WTC11 (cell line): ENCODE results near the gene SPDYE6. TPM values are rescaled to one million over a fixed set of nuclear protein-coding genes. Genes with fewer than 3 reads are reported as not detected.

Source experiments
- ATAC-seq: fragments of 200-7000 bp; cut with Tn5 transposase; 2 replicates; pipeline ENCODE4 v1.10.0; 2021; ENCODE audit warnings: mild to moderate bottlenecking, moderate library complexity
- CTCF ChIA-PET: fragments of 300-600 bp; sonication (Branson Sonifier 250); formaldehyde crosslinking; loops from one replicate; lab custom pipeline; 2021; ENCODE audit warnings: antibody characterized with exemption; lab: Charles Lee
- POLR2A ChIA-PET: fragments of 350-600 bp; sonication (Branson Sonifier 250); formaldehyde crosslinking; loops from one replicate; lab custom pipeline; 2021; ENCODE audit warnings: antibody characterized with exemption; lab: Charles Lee
- DNase-seq: peaks from one replicate; pipeline ENCODE4 v3.0.0; 2021; ENCODE audit warnings: low spot score
- H3K27ac Mint-ChIP-seq: 2 replicates; pipeline ENCODE4 v1.8.0; 2021; ENCODE audit warnings: mixed read lengths
- H3K27me3 Mint-ChIP-seq: 2 replicates; pipeline ENCODE4 v1.8.0; 2021; ENCODE audit warnings: low read depth, mild to moderate bottlenecking, moderate library complexity, mixed read lengths
- H3K36me3 Mint-ChIP-seq: 2 replicates; pipeline ENCODE4 v1.8.0; 2021; ENCODE audit warnings: mixed read lengths
- H3K4me1 Mint-ChIP-seq: 2 replicates; pipeline ENCODE4 v1.8.0; 2022; ENCODE audit warnings: mixed read lengths
- H3K4me3 Mint-ChIP-seq: 2 replicates; pipeline ENCODE4 v1.8.0; 2021; ENCODE audit warnings: mild to moderate bottlenecking, moderate library complexity, mixed read lengths
- H3K9me3 Mint-ChIP-seq: 2 replicates; pipeline ENCODE4 v1.8.0; 2021; ENCODE audit warnings: mixed read lengths
- ELF4 ChIP-seq: sonication (generic); formaldehyde crosslinking; IDR thresholded peaks from 2 replicates; pipeline ENCODE4 v1.8.1; 2022; ENCODE audit warnings: low read depth, mild to moderate bottlenecking, moderate library complexity, missing genetic modification reagents
- ESRRA ChIP-seq: sonication (generic); formaldehyde crosslinking; IDR thresholded peaks from 2 replicates; pipeline ENCODE4 v1.8.1; 2022; ENCODE audit warnings: mild to moderate bottlenecking, missing genetic modification reagents, borderline replicate concordance
- ETV6 ChIP-seq: sonication (generic); formaldehyde crosslinking; IDR thresholded peaks from 2 replicates; pipeline ENCODE4 v1.8.1; 2022; ENCODE audit warnings: mild to moderate bottlenecking, missing genetic modification reagents
- JAZF1 ChIP-seq: fragments of 250-450 bp; sonication (Bioruptor Pico); IDR thresholded peaks from 2 replicates; pipeline ENCODE4 v1.9.0; 2021; ENCODE audit warnings: moderate library complexity, mild to moderate bottlenecking, inconsistent platforms
- KAT7 ChIP-seq: sonication (generic); formaldehyde crosslinking; IDR thresholded peaks from 2 replicates; pipeline ENCODE4 v1.8.1; 2023; ENCODE audit warnings: missing genetic modification reagents, mild to moderate bottlenecking, borderline replicate concordance
- MXD4 ChIP-seq: fragments of 250-450 bp; sonication (Bioruptor Pico); IDR thresholded peaks from 2 replicates; pipeline ENCODE4 v1.8.0; 2021; ENCODE audit warnings: mild to moderate bottlenecking, moderate library complexity, borderline replicate concordance
- TCF7 ChIP-seq: sonication (generic); formaldehyde crosslinking; IDR thresholded peaks from 2 replicates; pipeline ENCODE4 v1.8.0; 2022; ENCODE audit warnings: mild to moderate bottlenecking, low read depth, missing genetic modification reagents, moderate library complexity
- TP53 ChIP-seq: sonication (generic); formaldehyde crosslinking; IDR thresholded peaks from 2 replicates; pipeline ENCODE4 v1.8.1; 2023; ENCODE audit warnings: mild to moderate bottlenecking, missing genetic modification reagents
- ZNF121 ChIP-seq: sonication (generic); formaldehyde crosslinking; IDR thresholded peaks from 2 replicates; pipeline ENCODE4 v1.8.0; 2023; ENCODE audit warnings: missing genetic modification reagents
- ZNF138 ChIP-seq: sonication (generic); formaldehyde crosslinking; conservative IDR thresholded peaks from 2 replicates; pipeline ENCODE4 v1.8.1; 2022; ENCODE audit warnings: mild to moderate bottlenecking, moderate library complexity, missing genetic modification reagents
- ZNF263 ChIP-seq: sonication (generic); formaldehyde crosslinking; IDR thresholded peaks from 2 replicates; pipeline ENCODE4 v1.8.1; 2022; ENCODE audit warnings: low read depth, mild to moderate bottlenecking, moderate library complexity, missing genetic modification reagents
- total RNA-seq: library from RNA; stranded (reverse); gene quantifications from 3 replicates; pipeline ENCODE4 v1.2.3, GENCODE V29; 2021
- TF ChIP-seq, protein P1 (sequence below): sonication (generic); formaldehyde crosslinking; IDR thresholded peaks from 2 replicates; pipeline ENCODE4 v1.8.1; 2023; ENCODE audit warnings: mild to moderate bottlenecking, moderate library complexity, missing genetic modification reagents
- TF ChIP-seq, protein P2 (sequence below): sonication (generic); formaldehyde crosslinking; IDR thresholded peaks from 2 replicates; pipeline ENCODE4 v1.8.0; 2022; ENCODE audit warnings: mild to moderate bottlenecking, missing genetic modification reagents
- TF ChIP-seq, protein P3 (sequence below): sonication (generic); formaldehyde crosslinking; IDR thresholded peaks from 2 replicates; pipeline ENCODE4 v1.8.1; 2023; ENCODE audit warnings: mild to moderate bottlenecking, missing genetic modification reagents
- TF ChIP-seq, protein P4 (sequence below): sonication (generic); formaldehyde crosslinking; IDR thresholded peaks from 2 replicates; pipeline ENCODE4 v1.8.0; 2023; ENCODE audit warnings: missing genetic modification reagents, mild to moderate bottlenecking, borderline replicate concordance
- TF ChIP-seq, protein P5 (sequence below): sonication (generic); formaldehyde crosslinking; IDR thresholded peaks from 2 replicates; pipeline ENCODE4 v1.8.1; 2023; ENCODE audit warnings: mild to moderate bottlenecking, missing genetic modification reagents
- TF ChIP-seq, protein P6 (sequence below): sonication (generic); formaldehyde crosslinking; IDR thresholded peaks from 2 replicates; pipeline ENCODE4 v1.8.1; 2022; ENCODE audit warnings: low read depth, mild to moderate bottlenecking, moderate library complexity, missing genetic modification reagents, borderline replicate concordance
- TF ChIP-seq, protein P7 (sequence below): sonication (generic); formaldehyde crosslinking; IDR thresholded peaks from 2 replicates; pipeline ENCODE4 v1.8.1; 2023; ENCODE audit warnings: mild to moderate bottlenecking, missing genetic modification reagents, borderline replicate concordance

SPDYE6 gene
- total RNA-seq, 1 experiment from 2014 or later, result not detected

DNA sequence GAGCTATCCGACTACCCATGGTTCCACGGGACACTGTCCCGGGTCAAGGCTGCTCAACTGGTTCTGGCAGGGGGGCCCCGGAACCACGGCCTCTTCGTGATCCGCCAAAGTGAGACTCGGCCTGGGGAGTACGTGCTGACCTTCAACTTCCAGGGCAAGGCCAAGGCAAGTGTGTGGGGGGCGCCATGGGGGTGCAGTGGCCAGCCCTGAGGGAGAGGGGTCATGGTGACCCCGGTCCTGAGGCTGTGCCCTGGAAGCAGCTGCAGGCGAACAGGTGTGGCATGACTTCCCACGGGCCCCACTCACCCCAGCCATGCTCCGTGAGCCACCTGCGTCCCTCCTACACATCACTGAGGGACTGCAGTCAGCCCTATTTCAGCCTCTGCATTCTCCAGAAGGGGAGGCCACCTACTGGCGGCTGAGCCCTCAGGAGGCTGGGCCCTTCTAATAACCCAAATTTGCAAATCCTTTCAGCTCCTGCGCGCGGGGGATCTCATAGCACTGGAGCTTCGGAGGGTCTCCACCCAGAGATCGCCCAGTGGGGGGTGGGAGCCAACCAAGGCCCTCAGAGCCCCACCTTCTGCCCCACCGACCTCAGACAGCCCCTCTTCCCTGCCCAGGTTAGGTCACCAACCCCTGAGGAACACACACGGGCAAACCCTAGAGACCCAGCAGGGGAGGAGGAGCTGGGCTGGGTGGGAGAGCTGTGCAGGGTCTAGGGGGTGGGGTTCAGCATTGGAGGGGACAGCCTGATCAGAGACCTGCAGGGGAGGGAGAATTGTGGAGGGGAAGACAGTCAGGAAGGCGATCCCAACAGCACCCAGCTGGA is 38.8 kb downstream of the SPDYE6 start:
- Mint-ChIP-seq H3K36me3 (peaks cover 15% of the 10 kb centered on the region), H3K9me3 (no peaks in the 10 kb centered on the region), H3K27me3 (peaks cover 7% of the 10 kb centered on the region), H3K27ac (peak overlapping the region; percentile 50; the same call in 1 of the 2 replicates), H3K4me1 (peaks cover 19% of the 10 kb centered on the region)
- ChIA-PET POLR2A (no interaction called here), CTCF (interaction anchor here (0.6 to 3.3 kb wide), 12 partner anchors 10 to 470 kb away, joined by 3 to 14 read pairs (median 4); partner anchors contain the start of gene SH2B2)
- ATAC-seq, result peak; percentile 34
- TF ChIP-seq ZNF263 (CRISPR knock-in tag) (no peak), ELF4 (CRISPR knock-in tag) (no peak), ZNF138 (no peak), ETV6 (CRISPR knock-in tag) (no peak), KAT7 (CRISPR knock-in tag) (no peak), MXD4 (CRISPR knock-in tag) (no peak), ZNF121 (CRISPR knock-in tag) (no peak), TP53 (CRISPR knock-in tag) (no peak), JAZF1 (CRISPR knock-in tag) (no peak), ESRRA (CRISPR knock-in tag) (no peak), TCF7 (CRISPR knock-in tag) (no peak)
- TF ChIP-seq, protein P1, sequence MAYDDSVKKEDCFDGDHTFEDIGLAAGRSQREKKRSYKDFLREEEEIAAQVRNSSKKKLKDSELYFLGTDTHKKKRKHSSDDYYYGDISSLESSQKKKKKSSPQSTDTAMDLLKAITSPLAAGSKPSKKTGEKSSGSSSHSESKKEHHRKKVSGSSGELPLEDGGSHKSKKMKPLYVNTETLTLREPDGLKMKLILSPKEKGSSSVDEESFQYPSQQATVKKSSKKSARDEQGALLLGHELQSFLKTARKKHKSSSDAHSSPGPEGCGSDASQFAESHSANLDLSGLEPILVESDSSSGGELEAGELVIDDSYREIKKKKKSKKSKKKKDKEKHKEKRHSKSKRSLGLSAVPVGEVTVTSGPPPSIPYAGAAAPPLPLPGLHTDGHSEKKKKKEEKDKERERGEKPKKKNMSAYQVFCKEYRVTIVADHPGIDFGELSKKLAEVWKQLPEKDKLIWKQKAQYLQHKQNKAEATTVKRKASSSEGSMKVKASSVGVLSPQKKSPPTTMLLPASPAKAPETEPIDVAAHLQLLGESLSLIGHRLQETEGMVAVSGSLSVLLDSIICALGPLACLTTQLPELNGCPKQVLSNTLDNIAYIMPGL, result no peak
- TF ChIP-seq, protein P2, sequence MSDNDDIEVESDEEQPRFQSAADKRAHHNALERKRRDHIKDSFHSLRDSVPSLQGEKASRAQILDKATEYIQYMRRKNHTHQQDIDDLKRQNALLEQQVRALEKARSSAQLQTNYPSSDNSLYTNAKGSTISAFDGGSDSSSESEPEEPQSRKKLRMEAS (CRISPR knock-in tag), result no peak
- TF ChIP-seq, protein P3, sequence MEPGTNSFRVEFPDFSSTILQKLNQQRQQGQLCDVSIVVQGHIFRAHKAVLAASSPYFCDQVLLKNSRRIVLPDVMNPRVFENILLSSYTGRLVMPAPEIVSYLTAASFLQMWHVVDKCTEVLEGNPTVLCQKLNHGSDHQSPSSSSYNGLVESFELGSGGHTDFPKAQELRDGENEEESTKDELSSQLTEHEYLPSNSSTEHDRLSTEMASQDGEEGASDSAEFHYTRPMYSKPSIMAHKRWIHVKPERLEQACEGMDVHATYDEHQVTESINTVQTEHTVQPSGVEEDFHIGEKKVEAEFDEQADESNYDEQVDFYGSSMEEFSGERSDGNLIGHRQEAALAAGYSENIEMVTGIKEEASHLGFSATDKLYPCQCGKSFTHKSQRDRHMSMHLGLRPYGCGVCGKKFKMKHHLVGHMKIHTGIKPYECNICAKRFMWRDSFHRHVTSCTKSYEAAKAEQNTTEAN (CRISPR knock-in tag), result no peak
- TF ChIP-seq, protein P4, sequence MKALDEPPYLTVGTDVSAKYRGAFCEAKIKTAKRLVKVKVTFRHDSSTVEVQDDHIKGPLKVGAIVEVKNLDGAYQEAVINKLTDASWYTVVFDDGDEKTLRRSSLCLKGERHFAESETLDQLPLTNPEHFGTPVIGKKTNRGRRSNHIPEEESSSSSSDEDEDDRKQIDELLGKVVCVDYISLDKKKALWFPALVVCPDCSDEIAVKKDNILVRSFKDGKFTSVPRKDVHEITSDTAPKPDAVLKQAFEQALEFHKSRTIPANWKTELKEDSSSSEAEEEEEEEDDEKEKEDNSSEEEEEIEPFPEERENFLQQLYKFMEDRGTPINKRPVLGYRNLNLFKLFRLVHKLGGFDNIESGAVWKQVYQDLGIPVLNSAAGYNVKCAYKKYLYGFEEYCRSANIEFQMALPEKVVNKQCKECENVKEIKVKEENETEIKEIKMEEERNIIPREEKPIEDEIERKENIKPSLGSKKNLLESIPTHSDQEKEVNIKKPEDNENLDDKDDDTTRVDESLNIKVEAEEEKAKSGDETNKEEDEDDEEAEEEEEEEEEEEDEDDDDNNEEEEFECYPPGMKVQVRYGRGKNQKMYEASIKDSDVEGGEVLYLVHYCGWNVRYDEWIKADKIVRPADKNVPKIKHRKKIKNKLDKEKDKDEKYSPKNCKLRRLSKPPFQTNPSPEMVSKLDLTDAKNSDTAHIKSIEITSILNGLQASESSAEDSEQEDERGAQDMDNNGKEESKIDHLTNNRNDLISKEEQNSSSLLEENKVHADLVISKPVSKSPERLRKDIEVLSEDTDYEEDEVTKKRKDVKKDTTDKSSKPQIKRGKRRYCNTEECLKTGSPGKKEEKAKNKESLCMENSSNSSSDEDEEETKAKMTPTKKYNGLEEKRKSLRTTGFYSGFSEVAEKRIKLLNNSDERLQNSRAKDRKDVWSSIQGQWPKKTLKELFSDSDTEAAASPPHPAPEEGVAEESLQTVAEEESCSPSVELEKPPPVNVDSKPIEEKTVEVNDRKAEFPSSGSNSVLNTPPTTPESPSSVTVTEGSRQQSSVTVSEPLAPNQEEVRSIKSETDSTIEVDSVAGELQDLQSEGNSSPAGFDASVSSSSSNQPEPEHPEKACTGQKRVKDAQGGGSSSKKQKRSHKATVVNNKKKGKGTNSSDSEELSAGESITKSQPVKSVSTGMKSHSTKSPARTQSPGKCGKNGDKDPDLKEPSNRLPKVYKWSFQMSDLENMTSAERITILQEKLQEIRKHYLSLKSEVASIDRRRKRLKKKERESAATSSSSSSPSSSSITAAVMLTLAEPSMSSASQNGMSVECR (CRISPR knock-in tag), result no peak
- TF ChIP-seq, protein P5, sequence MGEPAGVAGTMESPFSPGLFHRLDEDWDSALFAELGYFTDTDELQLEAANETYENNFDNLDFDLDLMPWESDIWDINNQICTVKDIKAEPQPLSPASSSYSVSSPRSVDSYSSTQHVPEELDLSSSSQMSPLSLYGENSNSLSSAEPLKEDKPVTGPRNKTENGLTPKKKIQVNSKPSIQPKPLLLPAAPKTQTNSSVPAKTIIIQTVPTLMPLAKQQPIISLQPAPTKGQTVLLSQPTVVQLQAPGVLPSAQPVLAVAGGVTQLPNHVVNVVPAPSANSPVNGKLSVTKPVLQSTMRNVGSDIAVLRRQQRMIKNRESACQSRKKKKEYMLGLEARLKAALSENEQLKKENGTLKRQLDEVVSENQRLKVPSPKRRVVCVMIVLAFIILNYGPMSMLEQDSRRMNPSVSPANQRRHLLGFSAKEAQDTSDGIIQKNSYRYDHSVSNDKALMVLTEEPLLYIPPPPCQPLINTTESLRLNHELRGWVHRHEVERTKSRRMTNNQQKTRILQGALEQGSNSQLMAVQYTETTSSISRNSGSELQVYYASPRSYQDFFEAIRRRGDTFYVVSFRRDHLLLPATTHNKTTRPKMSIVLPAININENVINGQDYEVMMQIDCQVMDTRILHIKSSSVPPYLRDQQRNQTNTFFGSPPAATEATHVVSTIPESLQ, result no peak
- TF ChIP-seq, protein P6, sequence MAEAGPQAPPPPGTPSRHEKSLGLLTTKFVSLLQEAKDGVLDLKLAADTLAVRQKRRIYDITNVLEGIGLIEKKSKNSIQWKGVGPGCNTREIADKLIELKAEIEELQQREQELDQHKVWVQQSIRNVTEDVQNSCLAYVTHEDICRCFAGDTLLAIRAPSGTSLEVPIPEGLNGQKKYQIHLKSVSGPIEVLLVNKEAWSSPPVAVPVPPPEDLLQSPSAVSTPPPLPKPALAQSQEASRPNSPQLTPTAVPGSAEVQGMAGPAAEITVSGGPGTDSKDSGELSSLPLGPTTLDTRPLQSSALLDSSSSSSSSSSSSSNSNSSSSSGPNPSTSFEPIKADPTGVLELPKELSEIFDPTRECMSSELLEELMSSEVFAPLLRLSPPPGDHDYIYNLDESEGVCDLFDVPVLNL (CRISPR knock-in tag), result no peak
- TF ChIP-seq, protein P7, sequence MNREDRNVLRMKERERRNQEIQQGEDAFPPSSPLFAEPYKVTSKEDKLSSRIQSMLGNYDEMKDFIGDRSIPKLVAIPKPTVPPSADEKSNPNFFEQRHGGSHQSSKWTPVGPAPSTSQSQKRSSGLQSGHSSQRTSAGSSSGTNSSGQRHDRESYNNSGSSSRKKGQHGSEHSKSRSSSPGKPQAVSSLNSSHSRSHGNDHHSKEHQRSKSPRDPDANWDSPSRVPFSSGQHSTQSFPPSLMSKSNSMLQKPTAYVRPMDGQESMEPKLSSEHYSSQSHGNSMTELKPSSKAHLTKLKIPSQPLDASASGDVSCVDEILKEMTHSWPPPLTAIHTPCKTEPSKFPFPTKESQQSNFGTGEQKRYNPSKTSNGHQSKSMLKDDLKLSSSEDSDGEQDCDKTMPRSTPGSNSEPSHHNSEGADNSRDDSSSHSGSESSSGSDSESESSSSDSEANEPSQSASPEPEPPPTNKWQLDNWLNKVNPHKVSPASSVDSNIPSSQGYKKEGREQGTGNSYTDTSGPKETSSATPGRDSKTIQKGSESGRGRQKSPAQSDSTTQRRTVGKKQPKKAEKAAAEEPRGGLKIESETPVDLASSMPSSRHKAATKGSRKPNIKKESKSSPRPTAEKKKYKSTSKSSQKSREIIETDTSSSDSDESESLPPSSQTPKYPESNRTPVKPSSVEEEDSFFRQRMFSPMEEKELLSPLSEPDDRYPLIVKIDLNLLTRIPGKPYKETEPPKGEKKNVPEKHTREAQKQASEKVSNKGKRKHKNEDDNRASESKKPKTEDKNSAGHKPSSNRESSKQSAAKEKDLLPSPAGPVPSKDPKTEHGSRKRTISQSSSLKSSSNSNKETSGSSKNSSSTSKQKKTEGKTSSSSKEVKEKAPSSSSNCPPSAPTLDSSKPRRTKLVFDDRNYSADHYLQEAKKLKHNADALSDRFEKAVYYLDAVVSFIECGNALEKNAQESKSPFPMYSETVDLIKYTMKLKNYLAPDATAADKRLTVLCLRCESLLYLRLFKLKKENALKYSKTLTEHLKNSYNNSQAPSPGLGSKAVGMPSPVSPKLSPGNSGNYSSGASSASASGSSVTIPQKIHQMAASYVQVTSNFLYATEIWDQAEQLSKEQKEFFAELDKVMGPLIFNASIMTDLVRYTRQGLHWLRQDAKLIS (CRISPR knock-in tag), result no peak
- TF ChIP-seq, all 79 proteins: peak for 0
- DNase-seq, result no peak
- H3K4me3 Mint-ChIP-seq, result no peak overlapping the region
